HEK293 (cell line): ENCODE results near the gene RUVBL1.

ENCODE experiments used
- CTCF ChIA-PET: fragments of 350-600 bp; formaldehyde crosslinking; extraction: SDS; loops from one replicate; lab custom pipeline; 2021; ENCODE audit warnings: antibody characterized with exemption; lab: Yijun Ruan, JAX
- POLR2A ChIA-PET: fragments of 300-600 bp; formaldehyde crosslinking; extraction: SDS; loops from one replicate; lab custom pipeline; 2020; ENCODE audit warnings: antibody characterized with exemption, inconsistent platforms; lab: Yijun Ruan, JAX
- H3K27ac ChIP-seq: fragments of 200-500 bp; sonication (Bioruptor generic); 2 replicates; pipeline ENCODE4 v1.5.1; 2014; ENCODE audit warnings: low read depth, low read length, control low read depth, inconsistent platforms; ENCODE audit errors: extremely low read depth
- H3K36me3 ChIP-seq, 2 experiments: fragments of 200-500 bp in 1 of 2; sonication (Bioruptor generic) in 1 of 2; 1 replicate in 1 of 2; 2 replicates in 1 of 2; pipeline ENCODE4 v1.5.1; 2014 to 2017; ENCODE audit warnings: inconsistent platforms in 2 of 2, low read length in 2 of 2; ENCODE audit not compliant: control insufficient read depth in 2 of 2, insufficient read depth in 1 of 2
- H3K4me1 ChIP-seq: fragments of 200-500 bp; sonication (Bioruptor generic); 2 replicates; pipeline ENCODE4 v1.5.1; 2014; ENCODE audit warnings: mild to moderate bottlenecking, low read length, inconsistent platforms; ENCODE audit not compliant: control insufficient read depth, insufficient read depth
- H3K4me3 ChIP-seq: 2 replicates; pipeline ENCODE4 v1.5.1; 2011; ENCODE audit warnings: low read depth, mild to moderate bottlenecking, control low read depth, low read length, moderate library complexity
- H3K9me3 ChIP-seq: fragments of 200-500 bp; sonication (Bioruptor generic); 2 replicates; pipeline ENCODE4 v1.5.1; 2014; ENCODE audit warnings: low read depth, low read length, inconsistent platforms; ENCODE audit not compliant: control insufficient read depth, insufficient read depth
- BCL6B ChIP-seq: fragments of 450-650 bp; formaldehyde crosslinking; IDR thresholded peaks from 2 replicates; pipeline ENCODE4 v1.5.1; 2017; ENCODE audit warnings: missing biosample characterization, missing genetic modification characterization
- FEZF1 ChIP-seq: fragments of 450-650 bp; formaldehyde crosslinking; IDR thresholded peaks from 2 replicates; pipeline ENCODE4 v1.5.1; 2016; ENCODE audit warnings: missing biosample characterization, missing genetic modification characterization
- HIC1 ChIP-seq: fragments of 450-650 bp; formaldehyde crosslinking; IDR thresholded peaks from 2 replicates; pipeline ENCODE4 v1.5.1; 2016; ENCODE audit warnings: missing biosample characterization, missing genetic modification characterization
- INSM2 ChIP-seq: fragments of 450-650 bp; formaldehyde crosslinking; IDR thresholded peaks from 2 replicates; pipeline ENCODE4 v1.5.1; 2016; ENCODE audit warnings: missing biosample characterization, missing genetic modification characterization
- OSR2 ChIP-seq: fragments of 450-650 bp; formaldehyde crosslinking; IDR thresholded peaks from 2 replicates; pipeline ENCODE4 v1.5.1; 2016; ENCODE audit warnings: missing biosample characterization, missing genetic modification characterization
- PRDM10 ChIP-seq: fragments of 450-650 bp; formaldehyde crosslinking; IDR thresholded peaks from 2 replicates; pipeline ENCODE4 v1.5.1; 2016; ENCODE audit warnings: missing biosample characterization, missing genetic modification characterization
- PRDM6 ChIP-seq: fragments of 450-650 bp; formaldehyde crosslinking; IDR thresholded peaks from 2 replicates; pipeline ENCODE4 v1.5.1; 2017; ENCODE audit warnings: missing biosample characterization, missing genetic modification characterization
- ZBTB44 ChIP-seq: fragments of 450-650 bp; IDR thresholded peaks from 2 replicates; pipeline ENCODE4 v1.5.1; 2018; ENCODE audit warnings: missing biosample characterization, mild to moderate bottlenecking, missing genetic modification characterization
- ZEB2 ChIP-seq: fragments of 450-650 bp; formaldehyde crosslinking; IDR thresholded peaks from 2 replicates; pipeline ENCODE4 v1.5.1; 2016; ENCODE audit warnings: missing biosample characterization, missing genetic modification characterization
- ZFP37 ChIP-seq: fragments of 450-650 bp; formaldehyde crosslinking; IDR thresholded peaks from 2 replicates; pipeline ENCODE4 v1.5.1; 2016; ENCODE audit warnings: missing biosample characterization, missing genetic modification characterization
- ZNF184 ChIP-seq: fragments of 450-650 bp; IDR thresholded peaks from 2 replicates; pipeline ENCODE4 v1.5.1; 2018; ENCODE audit warnings: missing biosample characterization, mild to moderate bottlenecking, missing genetic modification characterization
- ZNF24 ChIP-seq: fragments of 450-650 bp; formaldehyde crosslinking; IDR thresholded peaks from 2 replicates; pipeline ENCODE4 v1.5.1; 2016; ENCODE audit warnings: missing biosample characterization, missing genetic modification characterization
- ZNF366 ChIP-seq: fragments of 450-650 bp; formaldehyde crosslinking; conservative IDR thresholded peaks from 2 replicates; pipeline ENCODE4 v1.5.1; 2016; ENCODE audit warnings: missing biosample characterization, missing genetic modification characterization
- ZNF629 ChIP-seq: fragments of 450-650 bp; formaldehyde crosslinking; IDR thresholded peaks from 2 replicates; pipeline ENCODE4 v1.5.1; 2017; ENCODE audit warnings: missing biosample characterization, missing genetic modification characterization
- ZNF645 ChIP-seq: fragments of 450-650 bp; formaldehyde crosslinking; IDR thresholded peaks from 2 replicates; pipeline ENCODE4; 2016; ENCODE audit warnings: missing biosample characterization, missing genetic modification characterization
- ZNF664 ChIP-seq: fragments of 450-650 bp; formaldehyde crosslinking; IDR thresholded peaks from 2 replicates; pipeline ENCODE4 v1.5.1; 2016; ENCODE audit warnings: missing biosample characterization, missing genetic modification characterization
- ZNF692 ChIP-seq: fragments of 450-650 bp; formaldehyde crosslinking; IDR thresholded peaks from 2 replicates; pipeline ENCODE4 v1.5.1; 2016; ENCODE audit warnings: missing biosample characterization, missing genetic modification characterization
- ZNF776 ChIP-seq: fragments of 450-650 bp; formaldehyde crosslinking; IDR thresholded peaks from 2 replicates; pipeline ENCODE4 v1.5.0; 2017; ENCODE audit warnings: missing biosample characterization, missing genetic modification characterization, borderline replicate concordance
- ZNF837 ChIP-seq: fragments of 450-650 bp; formaldehyde crosslinking; IDR thresholded peaks from 2 replicates; pipeline ENCODE4 v1.5.1; 2016; ENCODE audit warnings: missing biosample characterization, missing genetic modification characterization
- ZXDB ChIP-seq: fragments of 450-650 bp; formaldehyde crosslinking; IDR thresholded peaks from 2 replicates; pipeline ENCODE4 v1.5.1; 2016; ENCODE audit warnings: missing biosample characterization, missing genetic modification characterization

The RUVBL1 gene

GRCh38 chr3:128112357-128112968 is 11.1 kb downstream of the RUVBL1 start:
- Histone ChIP-seq H3K4me3 (no peak overlapping the region), H3K36me3 (peaks cover 15 to 80% of the 10 kb centered on the region in 2 experiments; a peak in 2 of 3 replicates), H3K9me3 (no peaks in the 10 kb centered on the region), H3K4me1 (peaks cover 3% of the 10 kb centered on the region), H3K27ac (no peak overlapping the region)
- peak; percentile 51; the same call in 1 of the 2 replicates for TF ChIP-seq ZNF692 (tag by site-specific recombination)
- TF ChIP-seq ZEB2 (tag by site-specific recombination): peak; percentile 77
- TF ChIP-seq ZBTB44: peak; percentile 67
- no peak for TF ChIP-seq ZNF776 (tag by site-specific recombination)
- TF ChIP-seq ZXDB: peak; percentile 60
- 0 out of 2 replicates have a peak, but pooled peaks have one; percentile 49 for TF ChIP-seq ZNF24 (tag by site-specific recombination)
- TF ChIP-seq OSR2 (tag by site-specific recombination): 0 out of 2 replicates have a peak, but pooled peaks have one; percentile 23
- TF ChIP-seq ZNF664: peak; percentile 75
- peak; percentile 44 for TF ChIP-seq FEZF1 (tag by site-specific recombination)
- no peak for TF ChIP-seq ZNF645 (tag by site-specific recombination)
- no peak for TF ChIP-seq ZFP37 (tag by site-specific recombination)
- TF ChIP-seq BCL6B (tag by site-specific recombination): peak; percentile 99
- TF ChIP-seq PRDM10 (tag by site-specific recombination): 0 out of 2 replicates have a peak, but pooled peaks have one; percentile 18
- no peak for TF ChIP-seq HIC1
- no peak for TF ChIP-seq ZNF837 (tag by site-specific recombination)
- TF ChIP-seq ZNF366 (tag by site-specific recombination): peak; percentile 67
- TF ChIP-seq INSM2 (tag by site-specific recombination): peak; percentile 25; the same call in 1 of the 2 replicates
- TF ChIP-seq ZNF184 (tag by site-specific recombination): peak; percentile 67; the same call in 1 of the 2 replicates
- peak; percentile 74 for TF ChIP-seq PRDM6
- peak; percentile 54; the same call in 1 of the 2 replicates for TF ChIP-seq ZNF629
- CTCF ChIA-PET: no interaction called here
- POLR2A ChIA-PET: no interaction called here
